Mammary epithelial cell (primary cell): Measurements from ENCODE around the gene PMPCA.

Source experiments
- EZH2 ChIP-seq: IDR thresholded peaks from 2 replicates; pipeline ENCODE4 v1.6.1; 2012; ENCODE audit warnings: low read length, inconsistent platforms, borderline replicate concordance
- TF ChIP-seq, protein P1 (sequence below), 2 donors: IDR thresholded peaks in 1 of 2; conservative IDR thresholded peaks in 1 of 2; 2 replicates each; pipeline ENCODE4 v1.5.1; 2011 to 2012; ENCODE audit warnings: inconsistent platforms in 2 of 2, low read length in 2 of 2, mild to moderate bottlenecking in 2 of 2, control low read depth in 1 of 2, low read depth in 1 of 2; ENCODE audit not compliant: insufficient read depth in 1 of 2; ENCODE audit errors: extremely low read depth in 1 of 2

- TF ChIP-seq, protein P1, sequence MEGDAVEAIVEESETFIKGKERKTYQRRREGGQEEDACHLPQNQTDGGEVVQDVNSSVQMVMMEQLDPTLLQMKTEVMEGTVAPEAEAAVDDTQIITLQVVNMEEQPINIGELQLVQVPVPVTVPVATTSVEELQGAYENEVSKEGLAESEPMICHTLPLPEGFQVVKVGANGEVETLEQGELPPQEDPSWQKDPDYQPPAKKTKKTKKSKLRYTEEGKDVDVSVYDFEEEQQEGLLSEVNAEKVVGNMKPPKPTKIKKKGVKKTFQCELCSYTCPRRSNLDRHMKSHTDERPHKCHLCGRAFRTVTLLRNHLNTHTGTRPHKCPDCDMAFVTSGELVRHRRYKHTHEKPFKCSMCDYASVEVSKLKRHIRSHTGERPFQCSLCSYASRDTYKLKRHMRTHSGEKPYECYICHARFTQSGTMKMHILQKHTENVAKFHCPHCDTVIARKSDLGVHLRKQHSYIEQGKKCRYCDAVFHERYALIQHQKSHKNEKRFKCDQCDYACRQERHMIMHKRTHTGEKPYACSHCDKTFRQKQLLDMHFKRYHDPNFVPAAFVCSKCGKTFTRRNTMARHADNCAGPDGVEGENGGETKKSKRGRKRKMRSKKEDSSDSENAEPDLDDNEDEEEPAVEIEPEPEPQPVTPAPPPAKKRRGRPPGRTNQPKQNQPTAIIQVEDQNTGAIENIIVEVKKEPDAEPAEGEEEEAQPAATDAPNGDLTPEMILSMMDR (conservative IDR thresholded peaks at IDR 0.05 in 1 of 2, IDR thresholded peaks at IDR 0.05 in 1 of 2; ENCODE audit: extremely low read depth in 1 of 2, insufficient read depth in 1 of 2, low read depth in 1 of 2, low read length in 2 of 2): no peak
- TF ChIP-seq EZH2: no peak
Measured at GRCh38 chr9:136395020-136395340, 15.5 kb upstream of the PMPCA start.
